Measurements from ENCODE around the gene RBBP8NL. TPM values are rescaled to one million over a fixed set of nuclear protein-coding genes. Genes with fewer than 3 reads are reported as not detected.

RBBP8NL gene
- total and polyA plus RNA-seq, 12 donors = not detected

GRCh38 chr20:62404112-62404665, 23.1 kb downstream of the RBBP8NL start:
- H3K4me3 ChIP-seq = no peak overlapping the region
- H3K27ac ChIP-seq = no peak overlapping the region
- TF ChIP-seq CTCF (IDR thresholded peaks at IDR 0.05) (no peak), POLR2A (IDR thresholded peaks at IDR 0.05) (no peak)
- H3K36me3 ChIP-seq (replicated peaks in 1 of 2) = no peaks in the 10 kb centered on the region
- WGBS, 4 donors = 83 to 89% (median 85%) methylated on average over 7 to 9 of the region's 9 CpGs
- peaks cover 16 to 19% of the 10 kb centered on the region in 2 donors for H3K4me1 ChIP-seq (replicated peaks in 1 of 2)
- H3K9me3 ChIP-seq (replicated peaks in 1 of 3) = no peaks in the 10 kb centered on the region
- DNase-seq = no peak
- intact Hi-C loops (cut with DNase I) = no loop called here
- no peaks in the 10 kb centered on the region for H3K27me3 ChIP-seq

GRCh38 chr20:62403331-62403730, 24.0 kb downstream of the RBBP8NL start:
- Histone ChIP-seq H3K9me3 (replicated peaks in 1 of 3) (no peaks in the 10 kb centered on the region), H3K27me3 (no peaks in the 10 kb centered on the region), H3K36me3 (replicated peaks in 1 of 2) (no peaks in the 10 kb centered on the region), H3K27ac (no peak overlapping the region), H3K4me3 (no peak overlapping the region), H3K4me1 (replicated peaks in 1 of 2) (peaks cover 16 to 19% of the 10 kb centered on the region in 2 donors)
- DNase-seq = no peak
- intact Hi-C loops (cut with DNase I) = no loop called here
- TF ChIP-seq CTCF (IDR thresholded peaks at IDR 0.05) = no peak
- TF ChIP-seq POLR2A (IDR thresholded peaks at IDR 0.05) = no peak
- WGBS, 4 donors = 88 to 97% (median 92%) methylated on average over 13 of the region's 13 CpGs

GRCh38 chr20:62402456-62403150, 24.7 kb downstream of the RBBP8NL start:
- Histone ChIP-seq H3K4me1 (replicated peaks in 1 of 2) (peaks cover 14 to 17% of the 10 kb centered on the region in 2 donors), H3K4me3 (no peak overlapping the region), H3K27ac (no peak overlapping the region), H3K9me3 (replicated peaks in 1 of 3) (no peaks in the 10 kb centered on the region), H3K27me3 (no peaks in the 10 kb centered on the region), H3K36me3 (replicated peaks in 1 of 2) (no peaks in the 10 kb centered on the region)
- no peak for DNase-seq
- intact Hi-C loops (cut with DNase I) = no loop called here
- no peak for TF ChIP-seq CTCF (IDR thresholded peaks at IDR 0.05)
- TF ChIP-seq POLR2A (IDR thresholded peaks at IDR 0.05) = no peak
- WGBS, 4 donors = 88 to 100% (median 93%) methylated on average over 1 to 23 of the region's 23 CpGs

- Histone ChIP-seq H3K36me3 (replicated peaks in 1 of 2) (no peaks in the 10 kb centered on the region), H3K27me3 (no peaks in the 10 kb centered on the region), H3K9me3 (replicated peaks in 1 of 3) (no peaks in the 10 kb centered on the region), H3K27ac (no peak overlapping the region), H3K4me1 (replicated peaks in 1 of 2) (peaks cover 7 to 11% of the 10 kb centered on the region in 2 donors), H3K4me3 (no peak overlapping the region)
- no peak for TF ChIP-seq CTCF (IDR thresholded peaks at IDR 0.05)
- no peak for TF ChIP-seq POLR2A (IDR thresholded peaks at IDR 0.05)
- no peak for DNase-seq
- intact Hi-C loops (cut with DNase I) = no loop called here
- 80 to 89% (median 84%) methylated on average over 4 to 21 of the region's 21 CpGs for WGBS, 4 donors
Measured at GRCh38 chr20:62401331-62401779, 26.0 kb downstream of the RBBP8NL start.

All from adrenal gland (tissue), 12 donors.